CD14-positive monocyte (primary cell): ENCODE results near the gene OSBPL8. TPM values are rescaled to one million over a fixed set of nuclear protein-coding genes. Genes with fewer than 3 reads are reported as not detected.

Experiments used
- DNase-seq, 3 donors: peaks; one replicate each; pipeline ENCODE4 v3.0.0-alpha.2; 2011 to 2022
- H2AFZ ChIP-seq: 2 replicates; pipeline ENCODE4 v1.6.0; 2012; ENCODE audit warnings: mild to moderate bottlenecking, low read depth, low read length, inconsistent platforms; ENCODE audit not compliant: insufficient read depth, poor library complexity, severe bottlenecking
- H3K27ac ChIP-seq, 2 donors: 1 replicate in 1 of 2; 2 replicates in 1 of 2; pipeline ENCODE4 v1.5.1; 2012 to 2013; ENCODE audit warnings: low read length in 2 of 2, control low read depth in 1 of 2, inconsistent platforms in 1 of 2, low read depth in 1 of 2, mild to moderate bottlenecking in 1 of 2
- H3K27me3 ChIP-seq, 2 donors: one replicate each; pipeline versions ENCODE4 v1.6.0 to v1.6.1; 2011 to 2013; ENCODE audit warnings: low read length in 2 of 2; ENCODE audit not compliant: control insufficient read depth in 2 of 2, insufficient read depth in 2 of 2
- H3K36me3 ChIP-seq, 2 donors: replicated peaks in 1 of 2; 1 replicate in 1 of 2; 2 replicates in 1 of 2; pipeline versions ENCODE4 v1.5.1 to v1.6.1; 2012 to 2013; ENCODE audit warnings: low read length in 2 of 2, control low read depth in 1 of 2, inconsistent platforms in 1 of 2, mild to moderate bottlenecking in 1 of 2; ENCODE audit not compliant: insufficient read depth in 2 of 2, control insufficient read depth in 1 of 2
- H3K4me1 ChIP-seq, 2 donors: 1 replicate in 1 of 2; 2 replicates in 1 of 2; pipeline versions ENCODE4 v1.5.1 to v1.6.1; 2012 to 2013; ENCODE audit warnings: low read length in 2 of 2, control low read depth in 1 of 2, inconsistent platforms in 1 of 2, mild to moderate bottlenecking in 1 of 2, moderate library complexity in 1 of 2; ENCODE audit not compliant: insufficient read depth in 2 of 2, control insufficient read depth in 1 of 2
- H3K4me2 ChIP-seq: replicated peaks from 2 replicates; pipeline ENCODE3; 2012; ENCODE audit warnings: low read length, moderate library complexity, mild to moderate bottlenecking; ENCODE audit not compliant: poor library complexity, severe bottlenecking; ENCODE audit errors: extremely low read depth
- H3K4me3 ChIP-seq, 3 experiments: fragments of 200-600 bp in 1 of 3; sonication (generic) in 1 of 3; replicated peaks in 1 of 3; 1 replicate in 2 of 3; 2 replicates in 1 of 3; pipeline ENCODE4 v1.5.1; 2011 to 2013; ENCODE audit warnings: low read length in 3 of 3, mild to moderate bottlenecking in 3 of 3, control low read depth in 2 of 3, low read depth in 2 of 3, inconsistent platforms in 1 of 3, moderate library complexity in 1 of 3
- H3K79me2 ChIP-seq: 2 replicates; pipeline ENCODE4 v1.6.0; 2012; ENCODE audit warnings: mild to moderate bottlenecking, control low read depth, inconsistent platforms, low read length, moderate library complexity; ENCODE audit not compliant: insufficient read depth
- H3K9ac ChIP-seq: 2 replicates; pipeline ENCODE4 v1.6.0; 2017; ENCODE audit warnings: low read length, mild to moderate bottlenecking; ENCODE audit not compliant: insufficient read depth, poor library complexity, severe bottlenecking
- H3K9me3 ChIP-seq, 2 donors: replicated peaks in 1 of 2; 1 replicate in 1 of 2; 2 replicates in 1 of 2; pipeline versions ENCODE4 v1.5.1 to v1.6.1; 2012 to 2013; ENCODE audit warnings: low read length in 2 of 2, control low read depth in 1 of 2; ENCODE audit not compliant: control insufficient read depth in 1 of 2, insufficient read depth in 1 of 2
- H4K20me1 ChIP-seq: 2 replicates; pipeline ENCODE4 v1.6.0; 2012; ENCODE audit warnings: mild to moderate bottlenecking, low read length, control low read depth, moderate library complexity; ENCODE audit not compliant: insufficient read depth
- H3K27ac Mint-ChIP-seq, 7 donors: one replicate each; pipeline ENCODE4 v1.8.0; 2020; ENCODE audit warnings: mild to moderate bottlenecking in 7 of 7, mixed read lengths in 7 of 7, moderate library complexity in 6 of 7, inconsistent platforms in 2 of 7
- H3K27me3 Mint-ChIP-seq, 3 donors: one replicate each; pipeline ENCODE4 v1.8.0; 2021 to 2022; ENCODE audit warnings: low read depth in 3 of 3, mild to moderate bottlenecking in 3 of 3, mixed read lengths in 3 of 3, moderate library complexity in 3 of 3, inconsistent platforms in 1 of 3
- H3K36me3 Mint-ChIP-seq, 2 donors: one replicate each; pipeline ENCODE4 v1.8.0; 2020; ENCODE audit warnings: mixed read lengths in 2 of 2, inconsistent platforms in 1 of 2, mild to moderate bottlenecking in 1 of 2
- H3K4me1 Mint-ChIP-seq: one replicate; pipeline ENCODE4 v1.8.0; 2020; ENCODE audit warnings: mild to moderate bottlenecking, mixed read lengths
- H3K4me3 Mint-ChIP-seq, 2 donors: one replicate each; pipeline ENCODE4 v1.8.0; 2020; ENCODE audit warnings: mild to moderate bottlenecking in 2 of 2, mixed read lengths in 2 of 2, moderate library complexity in 1 of 2
- H3K9me3 Mint-ChIP-seq, 7 donors: one replicate each; pipeline ENCODE4 v1.8.0; 2020 to 2022; ENCODE audit warnings: mixed read lengths in 7 of 7, mild to moderate bottlenecking in 6 of 7, moderate library complexity in 6 of 7, inconsistent platforms in 2 of 7
- CTCF ChIP-seq: fragments of 200-600 bp; IDR thresholded peaks from one replicate; pipeline ENCODE4 v1.8.0; 2022; ENCODE audit warnings: antibody characterized with exemption, mild to moderate bottlenecking
- WGBS: methylation state at CpG from one replicate; pipeline ENCODE4 v1.1.5; 2013; ENCODE audit warnings: missing lambda C conversion rate; ENCODE audit not compliant: insufficient coverage; 5-methylcytosine and 5-hydroxymethylcytosine counted together
- intact Hi-C, 2 donors: fragments of 100-400 bp; cut with micrococcal nuclease; formaldehyde crosslinking; loops; one replicate each; pipeline versions ENCODE4 v1.15.0 to v1.15.1; 2023
- polyA plus RNA-seq, 3 donors: library from polyadenylated mRNA; depleted of rRNA in 1 of 3; unstranded in 2 of 3; stranded (reverse) in 1 of 3; fragments of 300-500 nt in 2 of 3; fragments of >200 nt in 1 of 3; fragmentation: Illumina TruSeq in 2 of 3; gene quantifications; 1 replicate in 2 of 3; 2 replicates in 1 of 3; pipeline ENCODE4 v1.2.3, GENCODE V29; 2012 to 2021

The OSBPL8 gene
- polyA plus RNA-seq, 3 donors = 25.3 to 167 (median 147) TPM

- H3K4me1 Mint-ChIP-seq = peaks cover 21% of the 10 kb centered on the region
- Histone ChIP-seq H3K4me2 (peak overlapping the region; percentile 17), H3K4me1 (peaks cover 7 to 26% of the 10 kb centered on the region in 2 donors), H3K27ac (peak overlapping the region in 1 of 2 donors; percentile 84), H3K9ac (no peak overlapping the region), H3K4me3 (no peak overlapping the region), H2AFZ (no peak overlapping the region), H4K20me1 (peaks cover 100% of the 10 kb centered on the region), H3K36me3 (peaks cover 4 to 6% of the 10 kb centered on the region in 2 donors), H3K9me3 (no peaks in the 10 kb centered on the region), H3K27me3 (no peaks in the 10 kb centered on the region), H3K79me2 (peaks cover 51% of the 10 kb centered on the region)
- H3K27ac Mint-ChIP-seq = peak overlapping the region; percentile 66 to 94 (median 81)
- intact Hi-C loops = no loop called here
- no peaks in the 10 kb centered on the region for H3K9me3 Mint-ChIP-seq
- no peak for TF ChIP-seq CTCF
- peaks cover 16 to 34% of the 10 kb centered on the region in 2 donors for H3K36me3 Mint-ChIP-seq
- no peak overlapping the region for H3K4me3 Mint-ChIP-seq
- peak; percentile 19 to 37 (median 28) for DNase-seq
- WGBS = no CpG with 5 or more reads among the region's 1 CpG
- no peaks in the 10 kb centered on the region for H3K27me3 Mint-ChIP-seq
These were observed 110.6 kb downstream of the OSBPL8 start for GRCh38 chr12:76449016-76449415.

- H3K9me3 Mint-ChIP-seq = no peaks in the 10 kb centered on the region
- no CpG with 5 or more reads among the region's 1 CpG for WGBS
- TF ChIP-seq CTCF = no peak
These were observed 113.5 kb downstream of the OSBPL8 start for GRCh38 chr12:76446090-76446489.

More at GRCh38 chr12:76446090-76446489, 113.5 kb downstream of the OSBPL8 start:
- H4K20me1 ChIP-seq = peaks cover 100% of the 10 kb centered on the region
- H3K9ac ChIP-seq = no peak overlapping the region
- H3K27ac ChIP-seq = no peak overlapping the region
- Mint-ChIP-seq H3K27me3 (no peaks in the 10 kb centered on the region), H3K4me1 (peaks cover 20% of the 10 kb centered on the region), H3K27ac (no peak overlapping the region), H3K4me3 (no peak overlapping the region), H3K36me3 (peaks cover 18 to 20% of the 10 kb centered on the region in 2 donors)
- intact Hi-C loops = no loop called here
- H3K4me2 ChIP-seq = no peak overlapping the region
- no peak overlapping the region for H2AFZ ChIP-seq
- H3K9me3 ChIP-seq = no peaks in the 10 kb centered on the region
- DNase-seq = no peak
- H3K4me3 ChIP-seq = no peak overlapping the region
- peaks cover 7 to 24% of the 10 kb centered on the region in 2 donors for H3K4me1 ChIP-seq
- no peaks in the 10 kb centered on the region for H3K27me3 ChIP-seq
- H3K79me2 ChIP-seq = peaks cover 71% of the 10 kb centered on the region
- peaks cover 4 to 6% of the 10 kb centered on the region in 2 donors for H3K36me3 ChIP-seq
